Body of pancreas (tissue), 4 donors: ENCODE measurements around the gene DOCK3.

Source experiments
- CTCF ChIP-seq, 7 experiments: fragments of 450-650 bp in 4 of 7; fragments of 200-600 bp in 3 of 7; sonication (generic) in 3 of 7; IDR thresholded peaks; one replicate each; pipeline ENCODE4 v1.5.1; 2016 to 2019; ENCODE audit warnings: antibody characterized with exemption in 7 of 7
- POLR2A ChIP-seq, 3 donors: fragments of 450-650 bp; IDR thresholded peaks; one replicate each; pipeline ENCODE4 v1.6.1; 2016; ENCODE audit warnings: antibody characterized with exemption in 3 of 3, mild to moderate bottlenecking in 2 of 3

GRCh38 chr3:51393134-51393495 is 718.4 kb downstream of the DOCK3 start:
- no peak for TF ChIP-seq CTCF (IDR thresholded peaks at IDR 0.05)
- no peak for TF ChIP-seq POLR2A (IDR thresholded peaks at IDR 0.05)
